HG03108 (cell line): ENCODE measurements around the gene HHIPL1.

ENCODE experiments used
- ATAC-seq: cut with Tn5 transposase; IDR thresholded peaks from one replicate; pipeline ENCODE4 v1.9.1; 2021; ENCODE audit warnings: moderate library complexity; ENCODE audit not compliant: unreplicated experiment

HHIPL1 gene

GRCh38 chr14:99686557-99687283 lies 41.8 kb downstream of the HHIPL1 start:
- no peak for ATAC-seq

GRCh38 chr14:99687284-99688209 lies 42.6 kb downstream of the HHIPL1 start:
- no peak for ATAC-seq

DNA sequence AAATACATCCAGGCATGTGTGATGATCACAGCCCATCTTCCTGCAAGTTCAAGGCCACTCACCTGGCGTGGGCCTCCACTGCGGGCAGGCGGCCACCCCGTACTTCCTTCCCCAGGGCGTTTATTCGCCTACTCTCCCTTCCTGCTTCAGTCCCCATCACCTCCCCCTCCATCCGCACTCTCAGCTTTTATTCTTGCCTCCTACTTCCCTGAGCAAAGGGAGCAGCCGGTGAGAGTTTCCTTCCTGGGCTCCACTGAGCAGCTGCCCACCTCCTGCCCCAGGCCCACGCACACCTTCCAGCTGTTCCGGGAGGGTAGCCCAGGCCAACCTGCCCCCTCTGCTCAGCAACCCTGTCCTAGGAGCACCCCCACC lies 43.3 kb downstream of the HHIPL1 start:
- ATAC-seq = no peak

DNA sequence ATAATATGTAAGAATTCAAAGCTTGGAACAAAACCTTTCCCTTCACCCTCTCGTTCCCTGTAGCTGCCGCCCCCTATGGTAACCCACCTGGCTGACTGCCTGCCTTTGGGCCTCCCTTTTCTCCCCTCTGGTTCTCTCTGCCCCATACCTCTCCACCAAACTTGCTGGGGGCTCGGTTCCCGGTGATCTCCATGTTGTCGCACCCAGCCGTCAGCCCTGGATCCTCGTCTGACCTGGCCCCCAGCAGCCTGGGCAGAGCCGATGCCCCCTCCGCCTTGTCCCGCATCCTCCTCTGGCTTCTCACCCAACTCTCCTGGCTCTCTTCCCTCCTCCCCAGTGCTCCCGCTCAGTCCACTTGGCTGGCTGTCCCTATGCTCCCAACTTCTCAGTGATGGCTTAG lies 43.7 kb downstream of the HHIPL1 start:
- ATAC-seq = no peak

DNA sequence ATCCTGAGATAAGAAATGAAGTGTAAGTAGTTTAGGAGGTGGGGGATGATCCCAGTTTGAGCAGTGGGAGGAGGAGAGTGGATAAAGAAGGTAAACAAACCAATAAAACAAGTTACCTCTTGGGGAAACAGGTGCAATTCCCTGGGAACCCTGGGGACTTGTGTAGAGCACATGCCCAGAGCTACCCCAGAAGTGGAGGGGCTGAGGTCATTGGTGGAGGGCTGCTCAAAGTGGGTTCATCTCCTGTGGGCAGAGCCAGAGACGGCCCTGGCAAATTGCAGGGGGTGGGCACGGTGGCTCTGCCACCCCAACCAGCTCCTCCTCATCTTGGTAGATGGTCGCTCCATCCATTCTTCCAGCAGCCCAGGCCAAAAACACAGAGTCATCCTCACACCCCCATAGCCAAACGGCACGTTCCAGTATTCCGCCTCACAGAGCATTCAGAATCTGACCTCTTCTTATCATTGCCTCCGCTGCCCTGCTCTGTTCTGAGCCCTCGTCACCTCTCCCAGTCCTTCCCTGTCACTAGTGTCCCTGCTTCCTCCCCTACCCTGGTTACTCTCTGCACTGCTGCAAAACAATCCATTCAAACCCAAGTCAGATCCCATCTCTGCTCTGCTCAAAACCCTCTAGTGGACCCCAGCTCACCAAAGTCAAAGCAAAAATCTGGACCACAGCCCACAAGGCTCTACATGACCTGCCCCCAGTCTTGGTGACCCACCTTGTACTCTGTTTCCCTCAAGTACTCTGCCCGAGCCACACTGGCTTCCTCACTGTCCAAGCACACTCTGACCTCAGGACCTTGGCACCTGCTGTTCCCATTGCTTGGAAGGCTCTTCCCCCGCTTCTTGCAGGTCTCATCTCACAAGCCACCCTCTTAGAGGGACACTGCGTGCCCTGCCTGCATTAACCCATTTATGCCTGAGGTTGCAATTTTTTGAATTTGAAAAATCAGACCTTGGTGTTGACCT lies 44.6 kb downstream of the HHIPL1 start:
- no peak for ATAC-seq

DNA sequence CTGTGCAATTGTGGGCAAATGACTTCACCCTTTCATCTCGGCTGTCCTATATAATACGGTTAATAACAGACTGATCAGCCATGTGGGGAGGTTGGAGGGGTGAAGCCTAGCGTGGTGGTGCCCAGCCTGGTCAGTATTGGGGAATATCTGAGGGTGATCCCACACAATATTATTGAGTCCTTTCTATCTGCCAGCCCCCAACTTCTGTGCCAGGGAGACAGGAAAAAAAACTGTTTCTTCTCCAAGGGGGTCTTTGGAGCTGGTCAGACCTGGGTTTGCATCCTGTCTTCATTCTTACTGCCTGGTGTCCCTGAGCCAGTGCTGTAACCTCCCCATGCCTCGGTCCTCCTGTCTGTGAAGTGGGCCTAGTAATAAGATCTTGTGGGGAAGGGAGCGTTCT lies 45.7 kb downstream of the HHIPL1 start:
- ATAC-seq = no peak

- no peak for ATAC-seq
Measured at GRCh38 chr14:99691111-99691885, 46.4 kb downstream of the HHIPL1 start.

DNA sequence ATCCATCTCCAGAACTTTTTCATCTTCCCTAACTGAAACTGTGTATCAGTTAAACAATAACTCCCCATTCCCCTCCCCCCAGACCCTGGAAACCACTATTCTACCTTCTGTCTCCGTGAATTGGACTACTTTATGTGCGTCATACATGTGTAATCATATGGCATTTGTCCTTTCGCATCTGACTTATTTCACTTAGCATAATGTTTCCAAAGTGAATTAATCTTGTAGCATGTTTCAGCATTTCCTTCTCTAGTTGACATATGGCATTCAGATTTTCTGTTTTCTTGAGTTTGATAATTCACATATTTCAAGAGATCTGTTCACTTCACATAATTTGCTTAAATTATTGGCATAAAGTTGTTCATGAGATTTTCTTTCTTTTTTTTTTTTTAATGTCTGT lies 49.0 kb downstream of the HHIPL1 start:
- ATAC-seq = no peak

- no peak for ATAC-seq
Measured at GRCh38 chr14:99696929-99697328, 52.0 kb downstream of the HHIPL1 start.

- no peak for ATAC-seq
Measured at GRCh38 chr14:99698236-99698635, 53.3 kb downstream of the HHIPL1 start.

DNA sequence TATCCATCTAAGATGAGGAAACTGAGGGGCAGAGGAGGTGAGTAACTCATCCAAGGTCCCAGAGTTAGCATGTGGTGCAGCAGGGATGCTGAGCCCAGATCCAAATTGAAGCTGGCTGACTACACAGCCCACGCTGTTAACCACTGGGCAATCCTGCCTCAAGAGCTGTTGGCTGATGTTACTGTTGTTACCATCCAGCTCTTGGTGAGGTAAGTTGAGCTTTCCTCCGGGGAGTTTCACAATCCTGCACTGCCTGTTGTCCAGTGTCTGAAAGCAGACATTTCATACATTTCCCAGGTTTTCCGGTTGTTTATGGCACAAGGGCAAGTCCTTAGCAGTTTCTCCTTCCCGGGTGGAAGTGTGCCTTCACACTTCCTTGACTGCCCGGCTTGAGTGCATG lies 53.7 kb downstream of the HHIPL1 start:
- no peak for ATAC-seq

DNA sequence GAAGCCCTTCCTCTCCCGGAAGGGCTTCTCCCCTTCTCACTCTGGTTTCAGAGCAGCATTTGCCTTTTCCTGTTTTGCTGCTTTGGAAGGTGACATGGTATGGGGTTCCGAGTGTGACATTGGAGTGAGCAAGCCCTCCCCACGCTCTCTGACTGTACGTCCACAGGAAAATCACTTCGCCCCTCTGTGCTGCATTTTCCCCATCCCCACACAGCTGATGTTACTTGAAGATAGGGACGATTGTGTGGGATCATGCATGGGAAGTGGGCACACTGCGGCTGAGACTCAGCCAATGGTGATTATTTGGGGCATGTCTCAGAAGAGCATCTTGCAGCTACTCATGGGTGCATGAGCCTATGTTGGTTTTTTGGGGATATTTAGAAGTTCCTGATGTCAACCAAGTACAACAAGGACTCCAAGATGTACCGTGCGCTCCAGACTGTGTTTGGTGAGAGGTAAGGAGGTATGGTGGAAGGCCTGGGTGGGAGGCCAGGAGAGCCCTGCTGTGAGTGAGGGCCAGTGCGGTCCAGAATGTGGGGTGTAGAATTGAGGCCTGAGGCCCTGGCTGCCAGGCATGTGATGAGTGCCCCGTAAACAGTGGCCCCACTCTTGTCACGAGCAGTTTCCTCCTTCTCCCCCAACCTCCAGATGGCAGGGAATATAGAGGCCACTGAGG lies 54.3 kb downstream of the HHIPL1 start:
- ATAC-seq = no peak

DNA sequence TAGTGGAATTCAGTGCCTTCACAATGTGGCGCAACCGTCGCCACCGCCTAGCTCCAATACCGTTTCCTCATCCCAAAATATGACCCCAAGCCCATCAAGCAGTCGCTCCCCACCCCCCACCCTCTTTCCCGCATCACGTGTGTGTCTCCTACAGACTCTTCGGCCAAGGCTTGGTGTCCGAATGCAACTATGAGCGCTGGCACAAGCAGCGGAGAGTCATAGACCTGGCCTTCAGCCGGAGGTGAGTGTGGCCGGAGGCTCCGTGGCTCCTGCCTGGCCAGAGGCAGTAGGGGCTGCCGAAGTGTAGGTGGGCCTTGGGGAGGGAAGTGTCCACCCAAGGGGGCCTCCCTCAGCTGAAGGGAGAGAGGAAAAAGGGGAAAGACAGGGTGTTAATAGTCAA lies 54.9 kb downstream of the HHIPL1 start:
- no peak for ATAC-seq

GRCh38 chr14:99700379-99700778 lies 55.5 kb downstream of the HHIPL1 start:
- ATAC-seq = no peak

DNA sequence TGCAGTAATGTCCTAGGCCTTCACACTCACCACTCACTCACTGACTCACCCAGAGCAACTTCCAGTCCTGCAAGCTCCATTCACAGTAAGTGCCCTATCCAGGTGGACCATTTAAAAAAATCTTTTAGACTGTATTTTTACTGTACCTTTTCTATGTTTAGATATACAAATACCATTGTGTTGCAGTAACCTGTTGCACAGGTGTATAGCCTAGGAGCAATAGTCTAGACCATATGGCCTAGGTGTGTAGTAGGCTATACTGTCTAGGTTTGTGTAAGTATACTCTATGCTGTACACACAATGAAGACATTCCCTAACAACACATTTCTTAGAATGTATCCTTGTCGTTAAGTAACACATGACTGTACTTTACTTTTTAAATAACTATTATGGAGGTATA lies 56.3 kb downstream of the HHIPL1 start:
- ATAC-seq = no peak

- ATAC-seq = no peak
Measured at GRCh38 chr14:99702115-99702514, 57.2 kb downstream of the HHIPL1 start.

DNA sequence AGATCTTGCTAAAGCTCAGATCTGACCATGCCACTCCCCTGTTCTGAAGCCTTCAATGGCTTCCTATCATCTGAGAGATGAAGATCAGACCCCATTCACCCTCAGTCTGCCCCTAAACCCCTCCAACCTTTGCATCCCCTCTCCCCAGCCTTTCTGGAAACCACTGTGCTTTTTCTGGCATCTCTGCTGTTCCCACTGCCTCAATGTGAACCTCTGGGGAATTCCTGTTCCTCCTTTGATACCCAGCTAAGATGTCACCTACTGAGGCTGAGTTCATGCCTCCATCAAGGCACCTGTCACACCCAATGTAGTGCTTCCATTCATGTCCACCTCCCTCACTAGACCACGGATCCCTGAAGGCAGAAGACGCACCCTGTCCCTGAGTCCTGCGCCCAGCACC lies 58.5 kb downstream of the HHIPL1 start:
- no peak for ATAC-seq

DNA sequence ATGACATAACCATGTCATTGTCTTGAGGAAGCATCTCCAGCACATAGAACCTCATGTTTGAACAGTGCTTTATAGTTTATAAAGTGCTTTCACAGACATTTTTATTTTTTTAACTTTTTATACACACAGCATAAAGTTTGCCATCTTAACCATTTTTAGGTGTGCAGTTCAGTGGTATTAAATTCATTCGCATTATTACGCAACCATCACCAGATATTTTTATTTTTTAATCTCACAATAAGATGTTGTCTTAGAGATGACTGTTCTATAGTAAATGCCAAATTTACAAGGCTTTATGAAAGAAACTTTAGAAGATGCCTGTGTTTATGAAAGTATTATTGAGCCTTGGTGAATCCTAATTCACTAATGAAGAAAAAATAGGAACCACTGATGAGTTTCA lies 59.1 kb downstream of the HHIPL1 start:
- ATAC-seq = no peak

GRCh38 chr14:99706107-99706900 lies 61.4 kb downstream of the HHIPL1 start:
- ATAC-seq = no peak
